Transverse colon (tissue), 4 donors: ENCODE results near the gene POLRMT.

Source experiments
- EP300 ChIP-seq: sonication (generic); formaldehyde crosslinking; IDR thresholded peaks from one replicate; pipeline ENCODE4 v1.6.1; 2017; ENCODE audit warnings: antibody characterized with exemption, low read depth
- POLR2A ChIP-seq: fragments of 450-650 bp; IDR thresholded peaks from one replicate; pipeline ENCODE4 v1.6.1; 2016; ENCODE audit warnings: antibody characterized with exemption, mild to moderate bottlenecking, moderate library complexity
- POLR2AphosphoS5 ChIP-seq, 3 donors: sonication (generic); formaldehyde crosslinking; IDR thresholded peaks; one replicate each; pipeline ENCODE4 v1.6.1; 2016; ENCODE audit warnings: antibody characterized with exemption in 3 of 3
- TF ChIP-seq, protein P1 (sequence below), 5 experiments: fragments of 200-600 bp in 3 of 5; fragments of 450-650 bp in 2 of 5; sonication (generic) in 3 of 5; IDR thresholded peaks; 1 replicate in 2 of 5; 2 replicates in 3 of 5; pipeline ENCODE4 v1.5.1; 2016 to 2017; ENCODE audit warnings: antibody characterized with exemption in 5 of 5, inconsistent platforms in 3 of 5, mild to moderate bottlenecking in 2 of 5, moderate library complexity in 1 of 5

DNA sequence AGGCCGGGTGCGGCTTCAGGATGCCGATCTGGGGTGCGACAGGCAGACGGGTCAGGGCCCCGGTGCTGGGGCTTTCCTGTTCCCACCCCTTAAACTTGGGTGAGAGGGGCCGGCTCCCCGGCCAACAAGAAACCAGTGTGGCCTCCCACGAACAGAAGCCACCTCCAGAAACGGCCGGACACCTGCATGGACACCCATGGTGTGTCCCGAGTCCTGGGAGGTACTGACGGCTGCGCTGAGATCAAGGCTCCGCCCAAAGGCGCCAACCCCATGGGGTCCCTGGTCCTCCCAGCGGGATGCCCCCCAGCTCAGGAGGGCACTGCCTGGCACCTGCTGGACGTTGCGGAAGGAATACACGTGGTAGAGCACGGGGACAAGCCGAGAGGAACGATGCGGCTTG lies 11.5 kb downstream of the POLRMT start:
- TF ChIP-seq POLR2A: no peak
- TF ChIP-seq, protein P1, sequence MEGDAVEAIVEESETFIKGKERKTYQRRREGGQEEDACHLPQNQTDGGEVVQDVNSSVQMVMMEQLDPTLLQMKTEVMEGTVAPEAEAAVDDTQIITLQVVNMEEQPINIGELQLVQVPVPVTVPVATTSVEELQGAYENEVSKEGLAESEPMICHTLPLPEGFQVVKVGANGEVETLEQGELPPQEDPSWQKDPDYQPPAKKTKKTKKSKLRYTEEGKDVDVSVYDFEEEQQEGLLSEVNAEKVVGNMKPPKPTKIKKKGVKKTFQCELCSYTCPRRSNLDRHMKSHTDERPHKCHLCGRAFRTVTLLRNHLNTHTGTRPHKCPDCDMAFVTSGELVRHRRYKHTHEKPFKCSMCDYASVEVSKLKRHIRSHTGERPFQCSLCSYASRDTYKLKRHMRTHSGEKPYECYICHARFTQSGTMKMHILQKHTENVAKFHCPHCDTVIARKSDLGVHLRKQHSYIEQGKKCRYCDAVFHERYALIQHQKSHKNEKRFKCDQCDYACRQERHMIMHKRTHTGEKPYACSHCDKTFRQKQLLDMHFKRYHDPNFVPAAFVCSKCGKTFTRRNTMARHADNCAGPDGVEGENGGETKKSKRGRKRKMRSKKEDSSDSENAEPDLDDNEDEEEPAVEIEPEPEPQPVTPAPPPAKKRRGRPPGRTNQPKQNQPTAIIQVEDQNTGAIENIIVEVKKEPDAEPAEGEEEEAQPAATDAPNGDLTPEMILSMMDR (IDR thresholded peaks at IDR 0.05): no peak
- TF ChIP-seq POLR2AphosphoS5 (IDR thresholded peaks at IDR 0.05): no peak
- no peak for TF ChIP-seq EP300
